ENCODE results near the gene CANX.

- TF ChIP-seq KLF10 (CRISPR knock-in tag; IDR thresholded peaks at IDR 0.05) (no peak), POLR2AphosphoS5 (IDR thresholded peaks at IDR 0.05; ENCODE audit: control insufficient read depth, insufficient read depth, low read depth, low read length) (no peak), YY1 (IDR thresholded peaks at IDR 0.05; ENCODE audit: borderline replicate concordance in 1 of 3, control insufficient read depth in 1 of 3, extremely low read depth in 1 of 3, insufficient read depth in 3 of 3, insufficient read length in 1 of 3, insufficient replicate concordance in 2 of 3, low read depth in 1 of 3, low read length in 2 of 3) (no peak), ZNF57 (CRISPR knock-in tag; IDR thresholded peaks at IDR 0.05) (no peak), ILF3 (IDR thresholded peaks at IDR 0.05; ENCODE audit: borderline replicate concordance) (no peak), IRF1 (CRISPR knock-in tag; IDR thresholded peaks at IDR 0.05; ENCODE audit: borderline replicate concordance) (no peak), RHOXF2B (CRISPR knock-in tag; conservative IDR thresholded peaks at IDR 0.05) (no peak), CTCF (IDR thresholded peaks at IDR 0.05 in 2 of 3, conservative IDR thresholded peaks at IDR 0.05 in 1 of 3; ENCODE audit: insufficient read depth in 2 of 3, low read depth in 1 of 3, low read length in 3 of 3) (no peak), MLX (CRISPR knock-in tag; conservative IDR thresholded peaks at IDR 0.05) (no peak), HDAC6 (IDR thresholded peaks at IDR 0.05; ENCODE audit: low read depth, low read length) (no peak), ETV6 (IDR thresholded peaks at IDR 0.05; ENCODE audit: borderline replicate concordance in 1 of 2, low read depth in 2 of 2, low read length in 1 of 2) (no peak), ETV6 (CRISPR knock-in tag; IDR thresholded peaks at IDR 0.05; ENCODE audit: borderline replicate concordance) (no peak), MBD1 (CRISPR knock-in tag; IDR thresholded peaks at IDR 0.05) (no peak), HDAC2 (IDR thresholded peaks at IDR 0.05) (no peak), JUND (IDR thresholded peaks at IDR 0.05; ENCODE audit: borderline replicate concordance, low read depth, low read length) (no peak), JUND (tag; IDR thresholded peaks at IDR 0.05; ENCODE audit: borderline replicate concordance, low read depth, low read length) (no peak)
Observed at GRCh38 chr5:179733772-179734126, 35.0 kb downstream of the CANX start.
